GM23338 (cell line): ENCODE measurements around the gene ITPR2. TPM values are rescaled to one million over a fixed set of nuclear protein-coding genes. Genes with fewer than 3 reads are reported as not detected.

Source experiments
- ATAC-seq: fragments of 200-7000 bp; cut with Tn5 transposase; 3 replicates; pipeline ENCODE4 v1.9.1; 2020
- DNase-seq: peaks from one replicate; pipeline ENCODE4 v3.0.0-alpha.2; 2015; ENCODE audit warnings: low spot score
- H2AFZ ChIP-seq: fragments of 200-600 bp; sonication (generic); 2 replicates; pipeline ENCODE4 v1.8.0; 2016; ENCODE audit warnings: antibody characterized with exemption, mild to moderate bottlenecking, moderate library complexity
- H3F3A ChIP-seq: fragments of 200-600 bp; sonication (generic); replicated peaks from 2 replicates; pipeline ENCODE4 v1.8.0; 2017; ENCODE audit warnings: antibody characterized with exemption, mixed run types, low read depth
- H3K27ac ChIP-seq: fragments of 200-600 bp; sonication (generic); 2 replicates; pipeline ENCODE4 v1.6.1; 2016; ENCODE audit warnings: low read depth
- H3K27me3 ChIP-seq: fragments of 200-600 bp; sonication (generic); 2 replicates; pipeline ENCODE4 v1.8.0; 2016; ENCODE audit warnings: mild to moderate bottlenecking, mixed run types, moderate library complexity; ENCODE audit not compliant: insufficient read depth
- H3K36me3 ChIP-seq: fragments of 200-600 bp; sonication (generic); 2 replicates; pipeline ENCODE4 v1.8.0; 2016; ENCODE audit warnings: mild to moderate bottlenecking; ENCODE audit not compliant: insufficient read depth
- H3K4me1 ChIP-seq: fragments of 200-600 bp; sonication (generic); 2 replicates; pipeline ENCODE4 v1.8.0; 2016; ENCODE audit warnings: mild to moderate bottlenecking, moderate library complexity; ENCODE audit not compliant: insufficient read depth
- H3K4me2 ChIP-seq: fragments of 200-600 bp; sonication (generic); 2 replicates; pipeline ENCODE4 v1.7.1; 2017; ENCODE audit warnings: mixed run types
- H3K4me3 ChIP-seq: fragments of 200-600 bp; sonication (generic); 2 replicates; pipeline ENCODE4 v1.6.1; 2016; ENCODE audit warnings: mixed run types
- H3K79me2 ChIP-seq: fragments of 200-600 bp; sonication (generic); replicated peaks from 2 replicates; pipeline ENCODE4 v1.8.0; 2017; ENCODE audit warnings: mild to moderate bottlenecking; ENCODE audit not compliant: insufficient read depth
- H3K9me2 ChIP-seq: fragments of 200-600 bp; sonication (generic); 2 replicates; pipeline ENCODE4 v1.8.0; 2017; ENCODE audit not compliant: insufficient read depth
- H4K20me1 ChIP-seq: fragments of 200-600 bp; sonication (generic); replicated peaks from 2 replicates; pipeline ENCODE4 v1.8.0; 2017; ENCODE audit warnings: mild to moderate bottlenecking; ENCODE audit not compliant: insufficient read depth
- H3K27ac Mint-ChIP-seq: 2 replicates; pipeline ENCODE4 v1.8.0; 2020; ENCODE audit warnings: inconsistent platforms, mild to moderate bottlenecking, moderate library complexity, mixed read lengths
- H3K27me3 Mint-ChIP-seq: 3 replicates; pipeline ENCODE4 v1.8.0; 2022; ENCODE audit warnings: low read depth, mild to moderate bottlenecking, moderate library complexity, mixed read lengths, inconsistent platforms; ENCODE audit not compliant: insufficient read depth, poor library complexity
- H3K36me3 Mint-ChIP-seq: 3 replicates; pipeline ENCODE4 v1.8.0; 2021; ENCODE audit warnings: low read depth, mild to moderate bottlenecking, inconsistent platforms, moderate library complexity, mixed read lengths
- H3K4me1 Mint-ChIP-seq: 3 replicates; pipeline ENCODE4 v1.8.0; 2020; ENCODE audit warnings: mild to moderate bottlenecking, inconsistent platforms, mixed read lengths
- H3K4me3 Mint-ChIP-seq: 3 replicates; pipeline ENCODE4 v1.8.0; 2021; ENCODE audit warnings: moderate library complexity, mild to moderate bottlenecking, inconsistent platforms, mixed read lengths
- H3K9me3 Mint-ChIP-seq: 3 replicates; pipeline ENCODE4 v1.8.0; 2020; ENCODE audit warnings: moderate library complexity, mild to moderate bottlenecking, inconsistent platforms, mixed read lengths
- CREB1 ChIP-seq: fragments of 250-450 bp; sonication (Bioruptor Pico); IDR thresholded peaks from 2 replicates; pipeline ENCODE4 v1.5.0; 2020; ENCODE audit warnings: low read depth, mild to moderate bottlenecking, moderate library complexity
- EZH2 ChIP-seq: fragments of 200-600 bp; sonication (generic); IDR thresholded peaks from one replicate; pipeline ENCODE4 v1.8.0; 2017; ENCODE audit warnings: antibody characterized with exemption, mild to moderate bottlenecking, low read depth; ENCODE audit not compliant: unreplicated experiment
- EZH2phosphoT487 ChIP-seq: fragments of 200-600 bp; sonication (generic); IDR thresholded peaks from one replicate; pipeline ENCODE4 v1.8.1; 2018; ENCODE audit warnings: antibody characterized with exemption; ENCODE audit not compliant: unreplicated experiment
- JUNB ChIP-seq: IDR thresholded peaks from one replicate; pipeline ENCODE4 v1.6.1; 2016; ENCODE audit warnings: antibody characterized with exemption; ENCODE audit not compliant: unreplicated experiment
- NANOG ChIP-seq: IDR thresholded peaks from 2 replicates; pipeline ENCODE4 v1.6.1; 2016; ENCODE audit warnings: antibody characterized with exemption, borderline replicate concordance
- POLR2AphosphoS5 ChIP-seq: IDR thresholded peaks from 2 replicates; pipeline ENCODE4 v1.6.1; 2016; ENCODE audit warnings: antibody characterized with exemption, low read depth
- STAT1 ChIP-seq: IDR thresholded peaks from one replicate; pipeline ENCODE4 v1.6.1; 2016; ENCODE audit warnings: antibody characterized with exemption; ENCODE audit not compliant: unreplicated experiment
- ZNF331 ChIP-seq: fragments of 250-450 bp; sonication (Bioruptor Pico); IDR thresholded peaks from 2 replicates; pipeline ENCODE4 v1.5.0; 2020; ENCODE audit warnings: low read depth, mild to moderate bottlenecking, moderate library complexity
- polyA plus RNA-seq: library from polyadenylated mRNA; unstranded; fragments of >200 nt; fragmentation: Nextera tagmentation; extraction: Ambion mirVana; gene quantifications from 2 replicates; pipeline ENCODE4 v1.2.1, GENCODE V29; 2016
- total RNA-seq: library from RNA; depleted of rRNA; stranded (reverse); fragments of >200 nt; shearing (Covaris generic); gene quantifications from 2 replicates; pipeline ENCODE4 v1.2.3, GENCODE V29; 2014
- TF ChIP-seq, protein P1 (sequence below): IDR thresholded peaks from 2 replicates; pipeline ENCODE4 v1.6.1; 2016; ENCODE audit warnings: antibody characterized with exemption

The ITPR2 gene
- total and polyA plus RNA-seq, 2 experiments from 2014 or later: 44.5 to 65.2 TPM

DNA sequence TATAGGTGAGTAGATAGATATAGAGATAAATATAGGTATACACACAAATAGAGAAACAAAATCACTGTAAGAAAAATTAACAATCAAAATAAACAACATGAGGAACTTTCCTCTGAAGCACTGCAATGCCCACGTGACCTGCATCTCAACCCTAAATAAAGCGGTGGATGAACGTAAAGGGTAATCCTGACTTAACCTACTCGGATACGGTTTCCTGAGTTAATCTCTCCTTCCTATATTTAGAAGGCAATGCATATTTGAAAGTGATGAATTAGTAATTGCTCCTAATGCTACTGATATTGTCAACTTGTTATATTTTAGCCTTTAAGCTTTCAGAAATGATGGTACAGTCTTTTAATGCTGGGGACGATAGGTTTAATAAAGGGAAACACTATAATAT is 221.4 kb downstream of the ITPR2 start:
- H3K4me1 Mint-ChIP-seq: no peaks in the 10 kb centered on the region; the same call in 2 of the 3 replicates
- Histone ChIP-seq H3K4me3 (no peak overlapping the region), H3K27ac (peak overlapping the region; percentile 1; the same call in 1 of the 2 replicates), H3K79me2 (no peaks in the 10 kb centered on the region), H3F3A (no peaks in the 10 kb centered on the region), H3K9me2 (no peaks in the 10 kb centered on the region), H3K36me3 (no peaks in the 10 kb centered on the region), H3K4me2 (no peak overlapping the region), H3K4me1 (no peaks in the 10 kb centered on the region), H4K20me1 (0 out of 2 replicates have a peak, but pooled peaks cover 5% of the 10 kb centered on the region), H2AFZ (no peak overlapping the region), H3K27me3 (no peaks in the 10 kb centered on the region)
- H3K36me3 Mint-ChIP-seq: peaks cover 13% of the 10 kb centered on the region; the same call in 2 of the 3 replicates
- no peaks in the 10 kb centered on the region for H3K9me3 Mint-ChIP-seq
- TF ChIP-seq EZH2phosphoT487: no peak
- no peak for TF ChIP-seq ZNF331 (CRISPR knock-in tag)
- TF ChIP-seq POLR2AphosphoS5: no peak
- TF ChIP-seq NANOG: no peak
- no peak overlapping the region for H3K4me3 Mint-ChIP-seq
- no peaks in the 10 kb centered on the region for H3K27me3 Mint-ChIP-seq
- ATAC-seq: no peak
- DNase-seq: no peak
- H3K27ac Mint-ChIP-seq: no peak overlapping the region; the same call in 1 of the 2 replicates

DNA sequence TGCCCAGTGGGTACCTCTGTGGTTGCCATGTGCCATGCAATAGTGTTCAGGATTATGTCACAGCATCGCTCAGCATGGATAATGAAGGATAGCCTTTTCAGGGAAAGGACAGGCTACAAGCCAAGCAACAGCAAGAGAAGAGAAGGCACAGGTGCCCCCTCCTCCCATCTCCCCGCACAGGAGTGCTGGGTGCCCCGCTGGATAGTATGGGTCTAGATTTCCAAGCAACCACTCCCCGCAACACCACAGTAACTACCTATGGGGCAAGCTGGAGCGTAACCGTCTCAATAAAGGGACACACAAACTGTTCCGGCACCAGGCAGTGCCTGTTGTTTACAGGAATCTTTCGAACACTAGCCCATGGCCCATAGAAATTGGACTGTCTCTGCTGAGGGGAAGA is 222.2 kb downstream of the ITPR2 start:
- no peak for TF ChIP-seq NANOG
- Mint-ChIP-seq H3K9me3 (no peaks in the 10 kb centered on the region), H3K27me3 (no peaks in the 10 kb centered on the region), H3K4me1 (no peaks in the 10 kb centered on the region; the same call in 2 of the 3 replicates), H3K4me3 (no peak overlapping the region), H3K27ac (no peak overlapping the region), H3K36me3 (peaks cover 12% of the 10 kb centered on the region; the same call in 1 of the 3 replicates)
- H3K4me3 ChIP-seq: no peak overlapping the region
- H3K4me1 ChIP-seq: no peaks in the 10 kb centered on the region
- ATAC-seq (no peak), DNase-seq (no peak)
- no peaks in the 10 kb centered on the region for H3K27me3 ChIP-seq
- no peaks in the 10 kb centered on the region for H3F3A ChIP-seq
- H3K4me2 ChIP-seq: no peak overlapping the region
- peak overlapping the region; percentile 1; the same call in 1 of the 2 replicates for H3K27ac ChIP-seq
- H3K9me2 ChIP-seq: no peaks in the 10 kb centered on the region
- no peaks in the 10 kb centered on the region for H3K36me3 ChIP-seq
- H3K79me2 ChIP-seq: no peaks in the 10 kb centered on the region
- no peak overlapping the region for H2AFZ ChIP-seq
- H4K20me1 ChIP-seq: 0 out of 2 replicates have a peak, but pooled peaks cover 5% of the 10 kb centered on the region

DNA sequence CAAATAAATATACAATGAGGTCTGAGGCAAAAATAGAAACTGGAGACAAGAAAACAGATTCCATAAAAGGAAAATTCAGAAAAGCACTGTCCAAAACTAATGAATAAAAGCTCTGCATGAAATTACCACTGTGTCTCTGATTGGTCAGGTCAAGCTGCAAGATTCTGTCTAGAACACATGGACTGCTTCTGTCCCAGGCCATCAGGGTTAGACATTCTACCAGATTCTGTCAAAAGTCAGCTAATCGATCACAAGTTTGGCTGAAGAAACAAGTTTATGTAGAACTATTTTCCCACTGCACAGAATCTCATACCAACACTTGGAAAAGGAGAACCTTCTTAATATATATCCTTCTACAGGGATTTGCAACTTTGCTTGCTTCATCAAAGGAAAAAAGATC is 223.0 kb downstream of the ITPR2 start:
- Mint-ChIP-seq H3K4me3 (no peak overlapping the region), H3K36me3 (peaks cover 8% of the 10 kb centered on the region; the same call in 1 of the 3 replicates), H3K27ac (no peak overlapping the region), H3K4me1 (no peaks in the 10 kb centered on the region; the same call in 2 of the 3 replicates), H3K27me3 (no peaks in the 10 kb centered on the region), H3K9me3 (no peaks in the 10 kb centered on the region)
- Histone ChIP-seq H3K4me3 (no peak overlapping the region), H4K20me1 (0 out of 2 replicates have a peak, but pooled peaks cover 5% of the 10 kb centered on the region), H2AFZ (no peak overlapping the region), H3F3A (no peaks in the 10 kb centered on the region), H3K79me2 (no peaks in the 10 kb centered on the region), H3K4me2 (no peak overlapping the region), H3K9me2 (no peaks in the 10 kb centered on the region), H3K27me3 (no peaks in the 10 kb centered on the region), H3K4me1 (no peaks in the 10 kb centered on the region), H3K27ac (no peak overlapping the region), H3K36me3 (no peaks in the 10 kb centered on the region)
- DNase-seq (no peak), ATAC-seq (no peak)
- no peak for TF ChIP-seq JUNB
- TF ChIP-seq, protein P1, sequence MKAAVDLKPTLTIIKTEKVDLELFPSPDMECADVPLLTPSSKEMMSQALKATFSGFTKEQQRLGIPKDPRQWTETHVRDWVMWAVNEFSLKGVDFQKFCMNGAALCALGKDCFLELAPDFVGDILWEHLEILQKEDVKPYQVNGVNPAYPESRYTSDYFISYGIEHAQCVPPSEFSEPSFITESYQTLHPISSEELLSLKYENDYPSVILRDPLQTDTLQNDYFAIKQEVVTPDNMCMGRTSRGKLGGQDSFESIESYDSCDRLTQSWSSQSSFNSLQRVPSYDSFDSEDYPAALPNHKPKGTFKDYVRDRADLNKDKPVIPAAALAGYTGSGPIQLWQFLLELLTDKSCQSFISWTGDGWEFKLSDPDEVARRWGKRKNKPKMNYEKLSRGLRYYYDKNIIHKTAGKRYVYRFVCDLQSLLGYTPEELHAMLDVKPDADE: no peak
- TF ChIP-seq STAT1: no peak
- no peak for TF ChIP-seq EZH2
- no peak for TF ChIP-seq CREB1 (CRISPR knock-in tag)
